Airway epithelial cell (primary cell): ENCODE results near the gene LRRC8A. TPM values are rescaled to one million over a fixed set of nuclear protein-coding genes. Genes with fewer than 3 reads are reported as not detected.

ENCODE experiments used
- total RNA-seq: library from RNA; depleted of rRNA; stranded (reverse); fragments of >200 nt; gene quantifications from 2 replicates; pipeline ENCODE4 v1.2.3, GENCODE V29; 2015

The LRRC8A gene
- 249 and 268 TPM in 2 replicates for total RNA-seq

GRCh38 chr9:128881884-128882676 lies at the start of gene LRRC8A, which contains the start of gene KYAT1:
Gene LRRC8A, plus strand, starts transcription at chr9:128882133. Its CDS starts 25,032 bp downstream, at chr9:128907165.
Gene KYAT1, minus strand, starts transcription at chr9:128881950. Its CDS starts 36,545 bp downstream, at chr9:128845405.

GRCh38 chr9:128920381-128921058 lies 38.6 kb downstream of the LRRC8A start, which contains the start of gene PHYHD1:
Gene PHYHD1, plus strand, starts transcription at chr9:128920982. Its CDS starts 1,342 bp downstream, at chr9:128922324.

GRCh38 chr9:128947527-128948301 lies 65.8 kb downstream of the LRRC8A start, which contains the start of the genes DOLK and NUP188:
Gene DOLK, minus strand, starts transcription at chr9:128947603. Its CDS starts 300 bp downstream, at chr9:128947303.
Gene NUP188, plus strand, starts transcription at chr9:128947699. Its CDS starts 21 bp downstream, at chr9:128947720.

Other genes starting within 250 kb of the LRRC8A start
- gene DYNC2I2, start 225.3 kb upstream of the LRRC8A start, total RNA-seq = 103 and 105 TPM in 2 replicates
- gene SET, start 192.9 kb upstream of the LRRC8A start, total RNA-seq = 311 and 341 TPM in 2 replicates
- 5.8 and 6.3 TPM in 2 replicates for gene PKN3, start 179.6 kb upstream of the LRRC8A start, total RNA-seq
- 143 and 144 TPM in 2 replicates for gene ZDHHC12, start 158.0 kb upstream of the LRRC8A start, total RNA-seq
- 22.3 and 30.7 TPM in 2 replicates for gene ZER1, start 110.2 kb upstream of the LRRC8A start, total RNA-seq
- gene TBC1D13, start 94.9 kb upstream of the LRRC8A start, total RNA-seq = 16.9 and 18.1 TPM in 2 replicates
- gene ENDOG, start 63.6 kb upstream of the LRRC8A start, total RNA-seq = 48.5 and 53.8 TPM in 2 replicates
- gene SPOUT1, start 52.3 kb upstream of the LRRC8A start, total RNA-seq = 31.3 and 31.5 TPM in 2 replicates
- gene KYAT1, start 183 bp upstream of the LRRC8A start, total RNA-seq = 14.4 and 19.9 TPM in 2 replicates
- gene PHYHD1, start 38.8 kb downstream of the LRRC8A start, total RNA-seq = 6.3 and 9.1 TPM in 2 replicates
- gene DOLK, start 65.5 kb downstream of the LRRC8A start, total RNA-seq = 25.6 and 28.4 TPM in 2 replicates
- 60.2 and 64.0 TPM in 2 replicates for gene NUP188, start 65.6 kb downstream of the LRRC8A start, total RNA-seq
- gene SH3GLB2, start 146.2 kb downstream of the LRRC8A start, total RNA-seq = 55.0 and 60.2 TPM in 2 replicates
- 12.4 and 22.6 TPM in 2 replicates for gene MIGA2, start 154.5 kb downstream of the LRRC8A start, total RNA-seq
- 16.2 and 18.7 TPM in 2 replicates for gene DOLPP1, start 199.0 kb downstream of the LRRC8A start, total RNA-seq
- gene CRAT, start 228.7 kb downstream of the LRRC8A start, total RNA-seq = 27.1 and 30.2 TPM in 2 replicates
- 92.2 and 101 TPM in 2 replicates for gene PTPA, start 229.3 kb downstream of the LRRC8A start, total RNA-seq